ENCODE measurements around the gene NAALADL2.
"Not testable (repeated sequence)": the region's sequence is repeated elsewhere in the genome, so short reads cannot be mapped to it uniquely, and the experiment has no call there.

Gene NAALADL2

DNA sequence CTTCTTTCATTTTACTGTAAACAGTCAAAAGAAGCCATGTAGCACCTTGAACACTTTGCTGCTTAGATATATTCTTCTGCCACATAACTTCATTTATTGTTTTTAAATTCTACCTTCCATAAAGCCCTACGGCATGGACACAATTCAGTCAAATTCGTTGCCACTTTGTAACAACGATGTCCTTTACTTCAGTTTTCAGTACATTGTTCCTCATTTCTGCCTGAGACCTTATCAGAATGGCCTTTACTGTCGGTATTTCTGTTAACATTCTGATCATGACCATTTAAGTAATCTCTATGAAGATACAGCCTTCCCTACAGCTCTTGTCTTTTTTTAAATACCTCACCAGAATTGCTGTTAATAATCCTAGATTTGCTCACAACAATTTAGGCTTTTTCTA lies 466.9 kb downstream of the NAALADL2 start:
- no peak for DNase-seq

GRCh38 chr3:175329373-175329772 lies 470.2 kb downstream of the NAALADL2 start:
- no peak for DNase-seq

DNA sequence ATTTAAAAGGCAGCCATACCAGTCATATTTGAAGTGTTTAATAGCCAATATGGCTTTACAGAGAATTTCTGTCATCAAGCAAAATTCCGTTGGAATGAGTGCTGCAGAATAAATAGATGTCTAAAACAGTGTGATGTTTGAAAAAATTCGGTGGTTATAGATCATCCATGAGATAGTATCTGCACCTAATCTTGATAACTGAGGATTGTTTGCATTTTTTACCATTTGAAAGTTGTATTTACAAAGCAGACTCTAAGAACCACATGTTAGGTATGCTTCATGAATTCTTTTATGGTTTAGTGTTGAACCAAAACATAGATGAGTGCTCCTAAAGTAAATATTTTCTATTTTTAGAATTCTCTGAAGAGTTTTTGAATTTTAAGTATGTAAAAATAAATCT lies 476.1 kb downstream of the NAALADL2 start:
- DNase-seq = no peak

DNA sequence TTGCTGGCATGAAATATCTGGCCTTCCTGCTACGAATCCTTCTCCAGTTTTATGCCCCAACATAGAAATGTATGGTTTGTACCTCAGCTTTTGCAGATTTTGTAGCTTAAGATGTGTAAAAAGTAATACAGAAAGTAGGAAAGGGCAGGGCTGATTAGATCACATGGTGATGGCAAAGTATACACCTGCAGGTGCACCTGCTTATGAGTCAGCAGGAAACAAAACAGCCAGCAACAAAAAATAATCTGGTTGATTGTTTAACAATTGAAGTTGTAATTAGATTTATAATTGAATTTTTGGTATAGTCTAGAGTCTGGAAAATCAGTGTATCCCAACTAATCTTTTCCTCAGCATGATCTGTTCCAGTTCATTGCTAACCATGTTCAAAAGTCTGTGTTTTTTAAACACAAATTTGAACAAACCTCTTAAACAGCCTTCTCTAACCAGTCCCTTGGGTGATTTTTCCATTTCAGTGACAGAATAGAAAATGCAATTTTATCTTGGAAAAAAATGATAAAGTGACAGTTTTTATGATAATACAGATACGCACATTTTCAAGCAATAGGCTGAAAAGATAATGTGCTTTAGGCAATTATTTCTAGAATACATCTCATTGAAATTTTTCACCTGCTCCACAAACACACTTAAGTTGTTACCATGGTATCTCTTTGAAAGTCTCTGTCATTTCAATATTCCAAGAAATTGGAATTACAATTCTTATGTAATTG lies 477.4 kb downstream of the NAALADL2 start:
- DNase-seq = no peak

- DNase-seq = no peak
These were observed 478.5 kb downstream of the NAALADL2 start for GRCh38 chr3:175337631-175338030.

- DNase-seq = no peak
These were observed 479.8 kb downstream of the NAALADL2 start for GRCh38 chr3:175338775-175339535.

DNA sequence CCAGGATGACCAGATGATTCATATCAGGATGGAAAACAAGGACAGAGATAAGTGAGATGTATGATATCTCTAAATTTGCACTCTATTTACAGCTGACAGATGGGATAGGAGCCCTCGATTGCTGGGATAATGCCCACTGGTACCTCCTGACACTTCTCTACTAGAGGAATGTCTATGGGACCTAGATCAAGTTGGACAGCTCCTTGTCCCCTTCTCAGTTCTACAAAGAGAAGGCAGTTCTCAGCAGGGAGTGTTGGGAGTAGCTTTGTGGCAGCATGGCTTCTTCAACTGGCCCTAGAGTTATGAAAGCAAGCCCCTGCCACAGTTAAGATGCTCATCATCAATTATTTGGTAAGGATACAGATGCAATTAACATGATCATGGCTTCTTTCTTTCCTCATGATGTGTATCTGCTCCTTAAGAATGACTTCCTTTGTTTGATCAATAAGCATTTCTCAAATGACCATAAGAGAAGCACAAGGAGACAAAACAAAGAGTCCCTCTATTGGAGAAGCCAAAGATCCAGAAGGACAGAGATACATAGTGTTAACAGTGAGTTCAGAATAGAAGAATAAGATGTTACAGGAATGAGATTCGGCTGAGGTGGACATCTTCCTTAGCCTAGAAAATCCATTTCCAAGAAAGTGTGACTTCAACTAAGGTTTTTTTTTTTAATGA lies 481.3 kb downstream of the NAALADL2 start:
- no peak for DNase-seq

DNA sequence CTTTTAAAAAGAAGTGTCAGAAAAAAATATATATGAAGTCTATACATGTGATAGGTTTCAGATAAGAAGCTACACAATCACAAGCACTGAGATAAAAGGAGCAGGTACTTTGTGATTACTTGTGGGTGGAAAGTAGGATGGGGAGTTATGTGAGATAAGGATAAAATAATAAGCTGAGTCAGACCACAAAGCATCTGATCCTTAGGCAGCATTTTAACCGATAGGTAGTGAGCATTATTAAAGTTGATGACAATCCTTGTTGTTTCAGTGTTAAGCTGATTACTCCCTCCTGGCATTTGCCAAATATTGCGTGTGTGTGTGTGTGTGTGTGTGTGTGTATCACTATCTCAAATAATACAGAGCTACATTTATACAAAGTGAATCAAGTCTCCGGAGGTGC lies 483.1 kb downstream of the NAALADL2 start:
- no peak for DNase-seq

DNA sequence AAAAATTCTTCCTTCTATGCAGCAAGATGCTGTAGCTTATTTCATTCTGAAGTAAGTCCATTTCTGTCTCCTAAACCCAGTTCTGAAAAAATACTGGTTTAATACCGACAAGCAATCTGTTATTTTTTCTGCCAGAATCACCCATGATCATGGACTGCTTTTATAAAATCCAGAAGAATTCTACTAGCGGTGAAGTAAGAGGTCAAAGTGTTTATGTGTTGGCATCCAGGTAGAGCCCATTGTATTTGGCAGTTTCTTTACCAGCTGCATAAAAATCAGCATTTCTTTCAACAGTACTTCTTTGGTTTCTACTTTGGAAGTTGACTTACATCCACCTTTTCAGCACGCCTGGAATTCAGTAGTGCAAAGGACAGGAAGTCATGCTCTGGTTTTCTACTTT lies 484.8 kb downstream of the NAALADL2 start:
- no peak for DNase-seq

DNA sequence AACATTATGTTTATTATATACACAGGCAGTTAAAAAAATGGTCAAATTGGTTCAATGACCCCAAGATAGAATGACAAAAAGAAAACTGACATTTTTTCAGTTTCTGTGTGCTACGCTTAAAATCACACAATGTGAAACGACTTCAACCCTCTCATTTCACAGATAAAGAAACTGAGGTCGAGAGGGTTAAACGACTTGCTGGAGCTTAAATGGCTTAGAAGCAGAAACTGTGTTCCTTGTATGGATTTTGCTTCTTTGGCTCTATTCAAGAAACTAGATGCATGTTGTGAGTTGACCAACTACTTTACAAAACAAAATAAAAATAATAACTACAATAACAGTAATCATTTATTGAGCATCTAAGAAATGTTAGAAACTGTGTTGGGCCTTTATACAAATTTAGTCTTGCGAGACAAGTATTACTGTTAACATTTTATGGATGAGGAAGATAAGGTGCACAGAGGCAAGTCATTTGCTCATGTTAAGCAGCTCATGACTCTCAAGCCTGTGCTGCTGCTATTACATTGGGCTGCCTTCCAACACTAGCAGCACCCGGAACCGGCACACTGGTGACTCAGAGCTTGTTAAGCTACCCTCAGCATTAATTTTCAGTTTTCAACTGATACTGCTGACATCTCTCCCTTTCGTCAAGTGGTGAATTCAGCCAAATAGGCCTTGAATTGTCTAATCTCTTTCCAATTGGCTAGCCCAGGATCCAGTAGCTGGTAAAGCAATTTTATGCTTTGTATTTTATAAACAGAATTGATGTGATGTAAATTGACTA lies 487.6 kb downstream of the NAALADL2 start:
- DNase-seq = no peak

- no peak for DNase-seq
These were observed 490.0 kb downstream of the NAALADL2 start for GRCh38 chr3:175349168-175349567.

GRCh38 chr3:175355801-175356335 lies 496.7 kb downstream of the NAALADL2 start:
- no peak for DNase-seq

DNA sequence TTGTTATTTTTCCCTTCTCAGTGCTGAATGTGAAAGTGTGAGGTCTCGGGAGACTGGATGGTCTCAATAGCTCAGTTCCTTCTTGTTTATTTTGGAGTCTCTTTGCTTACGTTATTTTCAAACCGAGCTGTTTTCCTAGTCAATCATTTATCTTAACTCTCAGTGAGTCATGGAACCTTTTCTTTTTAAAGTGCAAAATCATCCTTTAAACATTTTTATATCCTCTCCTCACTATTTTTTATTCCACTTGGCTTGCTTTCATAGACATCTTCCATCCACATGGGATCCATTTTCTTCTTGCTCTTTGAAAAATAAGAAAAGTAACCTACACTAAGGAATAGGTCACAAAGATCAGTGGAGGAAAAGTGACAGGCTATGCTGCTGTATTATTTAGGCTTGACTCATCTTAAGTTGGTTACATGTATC lies 497.8 kb downstream of the NAALADL2 start:
- DNase-seq = no peak

DNA sequence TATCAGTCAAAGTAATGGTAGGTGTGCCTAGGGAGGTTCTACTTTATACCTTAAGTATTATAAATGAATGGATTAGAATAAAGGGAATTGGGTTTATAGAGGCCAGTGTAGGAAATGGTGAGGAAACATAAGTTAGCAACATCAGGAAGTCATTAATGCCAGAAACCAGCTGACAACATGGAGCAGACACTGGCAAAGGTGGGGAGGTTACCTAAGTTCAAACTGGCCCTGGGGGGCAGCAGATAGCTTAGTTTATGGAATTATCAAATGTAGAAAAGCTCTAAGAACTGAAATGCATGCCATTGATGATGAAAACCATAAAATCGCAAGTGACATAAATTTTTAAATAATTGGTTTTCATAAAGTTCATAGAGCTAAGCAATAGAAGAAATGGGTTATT lies 498.6 kb downstream of the NAALADL2 start:
- no peak for DNase-seq

- no peak for DNase-seq
These were observed 499.8 kb downstream of the NAALADL2 start for GRCh38 chr3:175358935-175359334.

- not testable (repeated sequence) for DNase-seq
These were observed 511.3 kb downstream of the NAALADL2 start for GRCh38 chr3:175370426-175370825.

DNA sequence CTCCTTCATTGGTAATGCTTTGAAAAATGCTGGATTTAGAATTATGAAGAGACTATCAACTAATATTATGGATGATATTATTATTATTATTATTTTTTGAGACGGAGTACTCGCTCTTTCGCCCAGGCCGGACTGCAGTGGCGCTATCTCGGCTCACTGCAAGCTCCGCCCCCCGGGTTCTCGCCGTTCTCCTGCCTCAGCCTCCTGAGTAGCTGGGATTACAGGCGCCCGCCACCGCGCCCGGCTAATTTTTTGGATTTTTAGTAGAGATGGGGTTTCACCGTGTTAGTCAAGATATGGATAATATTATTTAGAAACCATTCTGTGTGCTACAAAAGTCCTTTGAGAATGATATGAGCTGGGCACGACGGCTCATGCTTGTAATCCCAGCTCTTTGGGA lies 512.1 kb downstream of the NAALADL2 start:
- not testable (repeated sequence) for DNase-seq

DNA sequence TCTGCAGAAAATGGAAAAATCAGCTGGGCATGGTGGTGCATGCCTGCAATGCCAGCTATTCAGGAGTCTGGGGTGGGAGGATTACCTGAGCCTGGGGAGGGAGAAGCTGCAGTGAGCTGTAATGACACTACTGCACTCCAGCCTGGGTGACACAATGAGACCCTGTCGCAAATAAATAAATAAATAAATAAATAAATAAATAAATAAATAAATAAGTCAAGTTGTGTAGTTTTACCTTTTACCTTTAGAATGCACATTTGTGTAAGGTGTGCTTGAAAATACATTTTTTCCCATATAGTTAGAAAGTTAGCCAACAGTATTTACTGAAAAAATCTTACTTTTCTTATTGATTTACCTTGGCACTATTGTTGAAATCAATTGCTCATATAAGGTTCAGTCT lies 515.6 kb downstream of the NAALADL2 start:
- no peak for DNase-seq

- DNase-seq = no peak
These were observed 519.2 kb downstream of the NAALADL2 start for GRCh38 chr3:175378348-175378747.

DNA sequence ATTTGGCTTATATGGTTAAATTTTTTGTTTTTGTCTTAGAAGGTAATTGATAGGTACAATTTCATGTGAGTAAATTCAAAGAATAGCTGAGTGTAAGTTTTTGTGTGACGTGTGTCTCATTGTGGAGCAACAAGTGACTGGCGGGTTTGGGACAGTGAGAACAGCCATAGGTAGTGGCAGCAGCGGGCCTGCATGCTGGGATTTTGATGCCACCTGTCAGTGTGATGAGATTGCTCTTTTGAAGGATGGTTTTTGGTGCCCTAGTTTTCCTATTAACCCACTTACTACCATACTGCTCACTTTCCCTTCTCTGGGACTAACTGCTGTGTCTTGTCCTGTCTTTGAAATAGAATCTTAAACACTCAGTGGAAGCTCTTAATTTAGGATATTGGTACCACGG lies 522.6 kb downstream of the NAALADL2 start:
- DNase-seq = no peak

GRCh38 chr3:175383371-175383770 lies 524.2 kb downstream of the NAALADL2 start:
- DNase-seq = no peak

DNA sequence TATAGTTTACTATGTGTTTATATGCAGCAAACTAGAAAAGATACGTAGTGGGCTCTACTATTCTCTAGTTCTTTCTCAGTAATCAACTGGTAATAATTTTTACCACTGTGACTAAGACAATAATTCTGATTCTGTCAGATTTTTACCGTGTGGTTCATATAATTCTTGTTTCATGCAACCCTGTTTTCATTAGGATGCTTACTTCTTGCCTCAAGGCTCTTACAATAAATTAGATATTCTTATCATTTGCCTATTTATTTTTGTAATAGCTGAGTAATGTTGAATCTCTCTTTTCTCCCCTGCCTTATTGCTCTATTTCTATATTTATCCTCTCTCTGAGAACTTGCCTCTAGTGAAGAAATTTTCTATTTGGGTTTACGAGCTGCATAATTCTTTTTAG lies 524.7 kb downstream of the NAALADL2 start:
- no peak for DNase-seq

DNA sequence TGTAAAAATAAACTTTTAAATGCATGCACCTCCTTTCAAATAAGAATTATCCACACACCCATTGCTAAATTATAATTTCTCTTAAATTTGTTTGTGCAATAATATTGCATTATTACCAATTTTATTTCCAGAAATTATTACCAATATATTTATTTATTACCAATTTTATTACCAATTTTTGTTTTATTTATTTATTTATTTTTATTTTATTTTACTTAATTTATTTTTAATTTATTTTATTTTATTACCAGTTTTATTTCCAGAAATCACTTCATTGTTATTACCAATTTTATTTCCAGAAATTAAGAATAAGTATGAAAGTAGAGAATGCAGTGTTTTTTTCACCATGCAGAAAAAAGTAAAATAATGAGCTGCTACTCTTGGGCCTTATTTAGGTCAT lies 525.4 kb downstream of the NAALADL2 start:
- no peak for DNase-seq

All from activated gamma-delta T cell (primary cell).